Epithelial cell of prostate (primary cell): ENCODE results near the gene CUL1.
A peak's percentile ranks its signal among the peaks of the same experiment; 100 is the strongest.

Experiments used
- DNase-seq: peaks from one replicate; pipeline ENCODE4 v3.0.0-alpha.2; 2011; ENCODE audit warnings: low read depth, low spot score
- H3K27ac ChIP-seq: fragments of 450-650 bp; 2 replicates; pipeline ENCODE4 v1.5.1; 2017; ENCODE audit warnings: mild to moderate bottlenecking

CUL1 gene

DNA sequence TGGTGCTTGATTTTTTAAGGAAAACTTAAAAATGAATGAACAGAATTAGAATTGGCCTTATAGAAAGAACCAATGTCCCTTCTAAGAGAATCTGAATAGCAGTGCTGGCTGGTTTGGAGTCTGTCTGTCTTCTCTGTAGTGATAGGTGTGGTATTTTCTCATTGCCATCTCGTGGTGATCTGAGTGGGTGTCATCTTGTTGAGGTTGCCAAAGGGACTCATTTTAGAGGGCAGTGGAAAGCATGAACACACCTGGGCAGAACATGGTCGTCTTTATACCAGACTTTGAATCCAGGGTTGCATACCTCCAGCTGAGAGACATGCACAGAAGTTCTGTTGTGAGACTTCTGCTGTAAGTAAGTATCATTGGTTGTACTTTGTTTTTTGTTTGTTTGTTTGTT, 15.8 kb downstream of the CUL1 start:
- H3K27ac ChIP-seq, result peak overlapping the region; percentile 19
- DNase-seq, result no peak

DNA sequence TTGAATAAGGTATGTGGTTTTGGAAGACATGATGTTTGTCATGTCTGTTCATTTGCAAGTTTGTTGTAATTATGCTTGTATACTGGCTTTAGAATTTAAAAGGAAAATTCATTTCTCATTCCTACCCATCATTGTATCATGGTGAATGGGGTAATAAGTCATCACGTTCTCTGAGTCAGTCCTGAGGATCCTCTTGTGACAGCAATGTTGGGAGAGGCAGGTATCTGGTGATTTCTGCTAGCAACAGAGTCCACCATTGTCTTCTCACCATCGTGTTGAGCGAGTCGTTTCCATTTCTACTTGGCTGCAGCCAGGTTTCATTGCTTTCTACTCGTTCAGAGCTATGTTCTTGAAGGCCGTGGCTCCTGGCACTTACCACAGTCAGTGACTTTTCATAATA, 16.3 kb downstream of the CUL1 start:
- peak overlapping the region; percentile 19 for H3K27ac ChIP-seq
- no peak for DNase-seq

DNA sequence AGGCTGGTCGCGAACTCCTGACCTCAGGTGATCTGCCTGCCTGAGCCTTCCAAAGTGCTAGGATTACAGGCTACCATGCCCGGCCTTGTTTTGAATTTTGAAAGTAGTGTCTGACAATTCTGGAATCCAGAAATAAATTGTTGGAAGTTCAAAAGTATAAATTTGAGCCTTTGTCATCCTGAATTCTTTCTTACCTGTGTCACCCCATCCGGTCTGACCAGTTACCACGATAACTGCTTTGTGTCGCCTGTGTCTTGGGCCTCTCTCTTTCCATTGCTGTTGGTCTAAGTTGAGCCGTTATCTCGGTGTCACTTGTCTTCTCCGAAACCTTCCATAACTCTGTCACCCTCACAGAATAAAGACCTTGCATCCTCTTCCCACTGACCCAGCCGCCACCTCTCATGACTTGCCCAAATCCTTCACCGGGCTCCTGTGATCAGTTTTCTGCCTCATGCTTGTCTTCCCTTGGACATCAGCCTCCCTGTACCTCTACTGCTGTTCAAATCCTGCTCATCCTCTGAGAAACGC, 18.6 kb downstream of the CUL1 start:
- DNase-seq, result no peak
- peak overlapping the region; percentile 43 for H3K27ac ChIP-seq

DNA sequence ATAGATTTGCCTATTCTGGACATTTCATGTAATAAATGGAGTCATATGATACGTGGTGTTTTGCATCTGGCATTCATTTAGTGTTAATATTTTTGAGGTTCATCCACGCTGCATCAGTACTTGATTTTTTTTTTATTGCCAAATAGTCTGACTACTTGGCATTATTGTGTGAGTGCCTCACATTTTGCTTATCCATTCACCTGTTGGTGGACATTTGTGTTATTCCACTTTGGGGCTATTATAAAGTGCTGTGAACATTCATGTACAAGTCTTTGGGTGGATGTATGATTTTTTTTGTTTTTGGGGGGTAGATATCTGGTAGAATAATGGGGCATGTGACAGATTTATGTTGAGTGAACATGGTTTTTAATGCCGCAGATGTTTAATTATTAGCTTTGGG, 19.7 kb downstream of the CUL1 start:
- DNase-seq, result no peak
- H3K27ac ChIP-seq, result no peak overlapping the region

DNA sequence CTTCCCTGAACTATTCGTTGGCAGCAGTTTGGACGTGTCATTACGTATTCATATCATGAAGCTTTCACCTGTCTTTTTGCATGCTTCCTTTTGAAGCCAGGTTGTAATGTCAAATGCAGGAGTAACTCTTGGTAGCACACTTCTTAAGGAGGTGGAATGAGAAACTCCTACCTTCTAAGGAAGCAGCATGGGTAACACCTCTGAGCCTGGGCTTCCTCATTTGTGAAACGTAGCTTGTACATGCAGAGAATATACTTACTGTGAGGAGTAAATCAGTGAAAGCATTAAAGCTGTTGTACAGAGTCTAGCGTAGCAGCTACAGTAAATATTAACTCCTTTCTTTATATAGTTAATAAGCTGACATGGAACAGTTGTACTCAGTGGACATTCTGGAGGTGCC, 21.1 kb downstream of the CUL1 start:
- DNase-seq, result no peak
- no peak overlapping the region for H3K27ac ChIP-seq

DNA sequence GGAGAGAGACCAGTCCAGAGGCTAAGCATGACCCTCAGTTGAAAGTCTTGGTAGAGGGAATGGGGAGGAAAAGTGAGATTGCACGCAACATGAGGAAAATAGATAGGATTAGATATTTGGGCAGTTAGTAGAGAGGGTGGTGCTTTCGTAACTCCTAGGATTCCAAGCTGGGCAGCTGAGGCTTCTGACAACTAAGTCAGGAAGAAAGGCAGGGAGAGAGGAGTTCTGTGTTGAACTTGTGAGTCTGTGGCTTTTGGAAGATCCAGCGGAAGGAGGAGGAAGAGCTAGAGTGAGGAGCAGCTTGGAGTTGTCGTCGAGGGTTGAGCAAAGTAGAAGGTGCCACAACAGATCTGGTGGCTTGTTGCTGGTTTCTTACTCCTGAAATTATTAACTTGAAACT, 21.8 kb downstream of the CUL1 start:
- H3K27ac ChIP-seq, result no peak overlapping the region
- no peak for DNase-seq

DNA sequence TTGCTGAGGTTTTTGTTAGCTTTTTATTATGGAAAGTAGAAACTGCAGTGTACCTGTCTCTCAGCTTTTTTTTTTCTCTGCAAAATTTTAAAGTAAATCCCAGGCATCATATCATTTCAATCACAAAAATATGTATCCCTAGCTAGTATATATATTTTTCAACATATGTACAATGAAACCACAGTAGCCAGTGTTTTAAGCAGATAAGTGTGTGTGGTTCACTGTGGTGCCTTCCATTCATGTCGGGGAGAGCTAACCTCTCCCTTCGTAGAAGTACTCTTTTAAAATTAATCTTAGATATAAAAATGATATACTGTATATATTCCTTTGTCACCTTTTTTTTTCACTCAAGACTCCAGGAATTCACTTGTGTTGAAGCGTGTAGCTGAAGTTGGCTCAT, 22.7 kb downstream of the CUL1 start:
- no peak for DNase-seq
- H3K27ac ChIP-seq, result no peak overlapping the region

DNA sequence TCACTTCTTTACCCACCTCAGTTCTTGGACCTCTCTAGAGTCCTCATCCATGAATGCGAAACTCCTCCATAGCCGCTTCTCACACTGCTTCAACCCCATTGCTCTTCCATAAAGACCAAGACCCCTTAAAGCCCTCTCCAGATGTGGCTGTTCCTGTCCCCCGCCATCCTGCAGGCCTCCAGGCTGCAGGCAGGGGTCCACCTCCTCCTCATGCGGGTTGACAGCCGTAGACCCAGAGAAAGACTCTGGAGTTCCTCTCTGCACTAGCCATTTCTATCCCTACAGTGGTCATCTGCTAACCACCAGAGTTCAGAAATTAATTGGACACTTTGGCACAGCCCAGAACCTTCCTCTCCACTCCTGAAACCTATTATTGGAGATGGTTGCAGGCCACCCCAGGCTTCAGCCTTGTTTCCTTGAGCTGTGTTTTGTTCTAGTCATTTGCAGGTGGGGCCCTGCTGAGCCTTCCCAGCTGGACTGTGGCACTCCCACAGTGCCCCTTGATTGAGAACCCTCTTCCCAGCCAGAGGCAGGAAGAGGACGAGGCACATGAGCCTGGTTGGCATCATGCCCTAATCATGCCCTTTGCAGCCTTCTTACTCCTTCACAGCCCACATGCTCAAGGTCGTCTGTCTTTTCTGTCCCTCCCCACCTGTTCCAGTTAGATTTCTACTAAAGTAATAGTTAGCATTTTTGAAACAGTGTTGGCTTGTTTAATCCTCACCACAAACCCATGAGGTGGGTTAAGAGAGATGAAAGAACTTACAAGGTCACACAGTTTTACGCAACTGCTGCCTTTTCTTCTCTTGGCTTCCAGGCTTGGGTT, 23.9 kb downstream of the CUL1 start:
- H3K27ac ChIP-seq, result no peak overlapping the region
- DNase-seq, result no peak

DNA sequence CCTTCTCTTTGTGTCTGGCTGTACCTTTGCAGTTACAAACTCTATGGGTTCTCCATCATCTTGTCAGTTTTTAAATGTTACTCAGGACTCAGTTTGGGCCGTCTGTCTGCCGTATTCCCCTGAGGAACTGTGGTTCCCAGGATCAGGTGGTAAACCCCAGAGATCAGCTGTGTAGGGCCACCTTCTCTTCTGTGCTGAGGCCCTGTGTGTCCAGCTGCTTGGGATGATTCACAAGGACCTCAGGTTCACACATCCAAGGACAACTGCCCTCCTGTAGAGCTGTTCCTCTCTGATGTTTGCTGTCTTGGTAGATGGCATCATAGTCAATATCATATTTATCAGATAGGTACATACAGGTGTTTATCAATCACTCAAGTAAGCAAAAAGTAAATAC, 24.5 kb downstream of the CUL1 start:
- H3K27ac ChIP-seq, result no peak overlapping the region

DNA sequence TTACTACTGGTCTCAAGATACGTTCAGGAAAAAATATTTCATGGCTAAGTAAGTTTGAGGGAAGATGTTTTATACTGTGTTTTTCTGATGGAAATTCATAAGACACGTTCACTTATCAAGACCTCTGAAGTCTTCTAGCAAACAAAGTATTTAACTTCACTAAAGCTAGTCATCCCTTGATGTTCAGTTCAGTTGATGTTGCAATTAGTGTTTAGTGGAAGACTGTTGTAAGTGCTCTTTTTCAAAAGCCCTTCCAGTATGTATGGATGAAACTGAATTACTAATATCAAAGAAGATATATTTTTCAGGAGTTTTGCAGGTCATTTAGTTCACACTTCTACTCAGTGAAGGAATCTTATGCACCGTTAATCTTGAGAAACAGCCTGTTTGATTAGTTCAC, 25.1 kb downstream of the CUL1 start:
- DNase-seq, result no peak
- H3K27ac ChIP-seq, result no peak overlapping the region

More for the DNA sequence above, 24.5 kb downstream of the CUL1 start:
- no peak for DNase-seq

DNA sequence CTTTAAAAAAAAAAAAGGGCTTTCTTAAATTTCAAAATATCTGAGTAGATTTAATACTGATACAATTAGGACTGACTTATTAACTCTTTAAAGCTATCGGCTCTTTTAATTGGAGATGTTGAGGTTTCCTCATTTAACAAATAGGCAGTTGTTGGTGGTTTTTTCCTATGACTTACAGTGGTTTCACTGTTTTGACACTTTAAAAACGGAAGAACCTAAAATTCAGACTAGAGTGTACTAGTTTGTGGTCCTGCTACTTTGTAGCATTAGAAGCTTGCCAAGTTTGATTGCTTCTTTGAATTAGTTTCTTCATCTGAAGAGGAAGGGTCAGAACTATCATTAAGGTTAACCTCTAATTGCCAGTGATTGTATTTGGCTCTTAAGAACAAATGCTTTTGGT, 27.7 kb downstream of the CUL1 start:
- H3K27ac ChIP-seq, result no peak overlapping the region
- DNase-seq, result no peak

DNA sequence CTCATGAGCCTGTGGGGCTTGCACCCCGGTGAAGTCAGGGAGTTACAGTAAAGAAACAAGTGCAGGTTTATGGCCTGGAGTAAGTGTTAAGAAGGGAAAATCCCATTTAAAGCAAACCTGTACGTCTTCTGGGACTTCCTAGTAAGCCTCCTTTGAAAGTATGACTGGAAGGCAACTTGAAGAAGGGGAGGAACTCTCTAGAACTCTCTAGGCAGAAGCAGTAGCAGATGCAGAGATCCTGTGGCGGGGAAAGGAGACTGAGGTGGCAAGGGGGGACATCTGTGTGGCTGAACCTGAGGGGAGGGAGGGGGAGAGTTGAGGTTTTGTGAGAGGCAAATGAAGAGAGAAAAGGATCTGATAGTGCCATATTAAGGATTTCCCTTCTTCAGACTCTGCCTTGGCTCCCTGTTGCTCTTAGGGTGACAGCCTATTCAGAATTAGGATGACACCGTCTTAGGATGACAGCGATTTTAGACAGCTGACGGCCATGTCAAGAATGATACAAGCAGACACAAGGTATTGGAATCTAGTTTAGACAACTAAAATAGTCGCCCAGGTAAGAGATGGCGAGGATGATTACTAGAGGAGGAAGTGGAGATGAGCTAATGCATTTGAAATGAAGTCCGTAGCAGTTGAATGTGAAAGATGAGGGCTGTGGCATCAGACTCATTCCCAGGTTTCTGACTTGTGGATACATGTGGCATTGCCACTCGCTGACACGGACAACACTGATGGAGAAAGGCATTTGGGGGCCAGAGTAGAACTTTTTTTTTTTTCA, 29.0 kb downstream of the CUL1 start:
- H3K27ac ChIP-seq, result peak overlapping the region; percentile 55
- DNase-seq, result peak; percentile 31

DNA sequence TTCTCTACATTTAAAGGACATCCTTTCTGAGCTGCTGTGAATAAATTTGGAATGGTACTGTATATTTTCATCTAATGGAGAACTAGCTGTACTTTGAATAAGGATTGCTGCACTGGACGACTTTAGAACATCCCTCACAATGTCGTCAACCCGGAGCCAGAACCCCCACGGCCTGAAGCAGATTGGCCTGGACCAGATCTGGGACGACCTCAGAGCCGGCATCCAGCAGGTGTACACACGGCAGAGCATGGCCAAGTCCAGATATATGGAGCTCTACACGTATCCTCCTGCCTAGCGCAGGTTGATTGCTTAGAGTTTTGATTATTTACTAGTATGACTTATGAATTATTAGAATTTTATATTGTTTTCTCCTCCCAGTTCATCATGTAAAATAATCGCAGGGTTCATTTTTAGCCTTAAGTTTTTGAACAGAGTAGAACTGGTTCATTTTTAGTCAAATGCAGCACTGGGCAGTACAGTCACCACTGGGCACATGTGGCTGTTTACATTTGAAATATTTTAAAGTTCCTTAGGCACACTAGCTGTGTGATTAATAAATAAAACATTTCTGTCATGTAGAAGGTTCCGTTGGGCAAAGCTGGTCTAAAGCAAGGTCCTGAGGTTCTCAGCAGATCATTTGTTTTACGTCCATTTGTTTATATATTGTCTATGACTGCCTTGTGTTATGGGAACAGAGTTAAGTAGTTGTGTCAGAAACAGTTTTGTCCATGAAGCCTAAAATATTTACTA, 31.5 kb downstream of the CUL1 start:
- no peak overlapping the region for H3K27ac ChIP-seq
- no peak for DNase-seq

DNA sequence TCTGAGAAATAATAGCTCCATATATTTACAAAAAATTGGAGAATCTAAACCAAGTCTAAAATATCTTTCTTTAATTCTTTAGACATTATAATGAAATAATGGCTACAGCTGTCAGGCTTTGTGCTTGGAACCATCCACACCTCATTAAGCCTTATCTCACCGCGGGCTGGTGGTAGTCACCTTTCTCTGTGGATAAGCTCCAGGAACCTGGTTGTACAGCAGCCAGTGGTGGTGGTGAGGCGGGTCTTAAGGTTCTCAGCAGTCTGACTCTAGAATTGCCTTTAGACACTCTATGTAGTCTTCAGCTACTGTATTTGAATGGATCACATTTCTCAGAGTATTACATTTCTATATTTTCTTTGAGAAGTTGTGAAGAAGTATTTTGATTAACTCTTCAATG, 34.2 kb downstream of the CUL1 start:
- no peak for DNase-seq
- H3K27ac ChIP-seq, result no peak overlapping the region

DNA sequence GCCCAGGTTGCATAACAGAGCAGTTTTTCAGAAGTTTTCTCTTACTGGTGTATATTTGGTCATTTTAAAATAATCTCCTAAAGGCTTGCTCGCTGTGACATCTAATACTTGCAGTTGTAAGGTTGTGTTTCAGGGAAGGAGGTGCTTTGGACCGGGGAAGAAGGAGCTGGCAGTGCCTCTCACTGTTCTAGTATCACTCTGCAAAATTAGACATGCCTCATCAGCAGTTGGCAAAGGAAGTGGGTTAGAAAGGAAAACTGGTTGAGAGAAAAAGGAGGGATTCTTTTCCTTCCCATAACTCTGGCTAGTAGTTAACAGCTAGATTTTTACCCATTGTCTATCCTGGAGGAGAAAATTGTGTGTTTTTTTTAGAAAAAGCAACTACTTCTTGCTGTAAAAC, 34.8 kb downstream of the CUL1 start:
- no peak overlapping the region for H3K27ac ChIP-seq
- DNase-seq, result no peak

DNA sequence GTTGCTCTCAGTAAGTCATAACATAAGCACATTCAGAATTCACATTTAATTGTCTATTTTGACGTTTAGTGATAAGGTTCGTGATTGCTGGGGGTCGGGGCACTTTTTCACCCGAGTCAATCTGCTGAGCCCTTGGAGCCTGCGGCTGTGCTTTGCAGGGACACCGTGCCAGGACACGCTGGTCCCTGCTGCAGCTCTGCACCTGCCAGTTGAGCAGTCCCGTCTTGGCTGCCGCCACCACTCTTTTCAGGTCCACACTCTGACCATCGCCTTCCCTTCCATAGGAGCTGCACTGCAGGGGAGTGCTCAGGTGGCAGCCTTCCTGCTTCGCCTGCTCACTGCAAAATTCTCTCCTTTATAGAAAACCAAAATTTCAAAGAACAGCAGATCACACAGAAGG, 36.4 kb downstream of the CUL1 start:
- DNase-seq, result no peak
- no peak overlapping the region for H3K27ac ChIP-seq

DNA sequence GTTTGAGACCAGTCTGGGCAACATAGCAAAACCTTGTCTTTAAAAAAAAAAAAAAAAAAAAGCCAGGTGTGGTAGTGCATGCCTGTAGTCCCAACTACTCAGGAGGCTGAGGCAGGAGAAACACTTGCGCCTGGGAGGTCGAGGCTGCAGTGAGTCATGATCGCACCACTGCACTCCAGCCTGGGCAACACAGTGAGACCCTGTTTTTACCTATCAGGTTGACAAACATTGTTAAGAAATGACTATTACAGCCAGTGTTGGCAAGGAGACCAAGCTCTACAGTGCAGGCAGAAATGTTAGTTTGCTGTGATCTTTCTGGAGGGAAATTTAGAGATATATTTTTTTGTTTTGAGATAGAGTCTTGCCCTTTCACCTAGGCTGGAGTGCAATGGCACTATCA, 37.3 kb downstream of the CUL1 start:
- H3K27ac ChIP-seq, result no peak overlapping the region
- no peak for DNase-seq

DNA sequence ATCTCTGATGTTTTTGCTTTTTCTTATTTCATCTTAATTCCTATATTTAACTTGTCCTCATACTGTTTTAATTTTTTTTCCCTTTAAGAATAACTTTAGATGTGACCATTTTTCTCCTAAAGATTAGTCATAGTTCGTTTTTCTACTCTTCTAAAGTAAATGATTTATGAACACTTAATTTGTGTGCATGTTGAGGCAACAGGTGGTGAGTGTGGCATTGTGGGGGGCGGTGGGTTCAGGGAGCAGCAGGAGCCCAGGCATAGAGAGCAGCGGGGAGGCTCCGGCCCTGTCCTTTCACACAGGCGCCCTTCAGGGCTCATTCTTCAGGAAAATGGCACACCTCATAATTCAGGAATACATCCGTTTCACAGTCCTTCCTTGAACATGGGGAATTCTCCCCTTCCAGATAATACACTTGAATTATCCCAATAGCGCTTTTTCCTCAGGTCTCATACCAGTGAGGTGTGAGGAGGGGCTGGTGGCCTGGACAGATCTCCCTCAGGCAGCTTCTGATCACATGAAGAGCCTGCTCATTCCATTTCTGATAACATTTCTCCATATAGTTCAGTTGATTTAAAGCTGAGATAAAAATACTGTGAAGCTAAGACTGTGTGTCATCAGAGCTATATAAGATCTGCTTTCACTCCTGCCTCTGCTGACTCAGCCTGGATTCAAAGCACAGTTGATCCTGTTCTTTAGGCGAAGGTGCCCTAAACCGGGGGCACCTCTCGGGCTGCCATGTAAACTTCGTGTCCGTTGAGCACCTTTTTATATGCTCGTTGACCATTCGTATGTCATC, 40.2 kb downstream of the CUL1 start:
- H3K27ac ChIP-seq, result no peak overlapping the region
- DNase-seq, result no peak

DNA sequence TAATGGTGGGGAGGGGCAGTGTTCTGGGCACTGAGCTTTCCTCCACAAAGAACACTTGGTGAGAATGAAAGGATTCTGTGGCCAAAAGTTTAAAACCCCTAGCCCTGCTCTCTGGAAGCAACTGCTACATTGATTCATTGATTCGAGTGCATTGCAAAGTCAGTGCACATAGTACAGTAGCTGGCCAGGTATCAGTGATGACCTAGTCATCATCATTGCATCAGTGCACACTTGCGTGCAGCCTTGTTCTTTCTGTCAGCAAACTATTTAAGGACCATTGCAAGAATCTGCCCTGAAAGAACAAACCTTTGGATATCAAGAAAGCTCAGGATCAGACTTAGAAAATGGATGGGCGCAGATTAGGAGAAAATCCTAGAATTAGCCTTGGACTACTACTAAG, 47.4 kb downstream of the CUL1 start:
- no peak overlapping the region for H3K27ac ChIP-seq
- DNase-seq, result no peak

DNA sequence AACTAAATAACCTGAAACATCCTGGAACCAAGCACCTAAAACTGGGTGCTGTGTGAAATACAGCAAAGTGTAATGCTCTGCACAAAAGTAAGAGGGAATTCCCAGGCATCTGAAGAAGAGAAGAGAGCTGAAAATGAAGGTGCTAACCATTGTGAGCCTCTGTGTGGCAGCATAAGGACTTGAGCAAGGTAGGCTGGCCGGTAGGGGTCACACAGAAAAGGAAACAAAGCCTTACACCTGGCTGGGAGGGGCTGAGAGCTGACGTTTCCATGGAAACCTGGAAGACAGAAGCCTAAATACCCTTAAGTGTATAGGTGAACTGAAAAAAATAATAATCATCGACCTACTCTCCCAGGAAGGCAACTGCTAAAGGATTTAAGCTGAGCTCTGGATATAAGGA, 48.6 kb downstream of the CUL1 start:
- DNase-seq, result no peak
- no peak overlapping the region for H3K27ac ChIP-seq
